ENCODE results near the gene OR2F2. TPM values are rescaled to one million over a fixed set of nuclear protein-coding genes. Genes with fewer than 3 reads are reported as not detected.

OR2F2 gene
- total RNA-seq, 4 donors from 2014 or later = not detected

GRCh38 chr7:143913945-143914615 is 21.0 kb upstream of the OR2F2 start:
- no peak for TF ChIP-seq CTCF (IDR thresholded peaks at IDR 0.05)
- ATAC-seq (ENCODE audit: low FRiP score) = no peak
- no peak for DNase-seq (ENCODE audit: low spot score)

DNA sequence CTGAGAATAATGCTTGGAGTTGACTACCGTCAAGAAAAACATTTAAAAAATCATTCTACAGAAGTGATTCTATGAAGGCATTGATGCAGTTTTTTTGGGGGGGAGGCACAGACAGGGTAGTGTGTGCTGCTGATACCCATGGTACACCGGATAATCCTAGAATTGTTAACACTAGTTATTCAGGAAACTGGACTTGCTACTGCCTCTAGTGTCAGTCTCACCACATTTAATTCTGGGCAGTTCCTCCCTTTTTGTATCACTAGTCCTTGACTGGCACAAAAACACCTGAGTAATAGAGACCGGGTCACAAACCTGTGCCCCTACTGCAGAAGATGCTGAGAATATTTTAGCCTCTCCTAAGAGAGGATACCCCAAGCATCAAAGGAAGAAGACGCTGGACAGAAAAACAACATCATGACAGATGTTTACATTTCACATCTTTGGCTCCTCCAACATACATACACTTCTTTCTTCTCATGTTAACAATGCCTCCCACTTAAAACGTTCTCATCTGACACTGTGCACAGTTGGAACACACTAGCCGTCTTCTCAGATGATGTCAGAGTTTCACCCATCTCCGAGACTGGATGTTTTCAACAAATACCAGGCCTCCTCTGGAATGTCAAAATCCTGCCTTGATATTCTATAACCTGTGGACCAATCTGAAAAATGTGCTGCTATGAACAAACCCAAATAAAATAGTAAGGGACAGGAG is 19.9 kb upstream of the OR2F2 start:
- TF ChIP-seq CTCF (IDR thresholded peaks at IDR 0.05) = no peak
- ATAC-seq (ENCODE audit: low FRiP score) (no peak), DNase-seq (ENCODE audit: low spot score) (no peak)

DNA sequence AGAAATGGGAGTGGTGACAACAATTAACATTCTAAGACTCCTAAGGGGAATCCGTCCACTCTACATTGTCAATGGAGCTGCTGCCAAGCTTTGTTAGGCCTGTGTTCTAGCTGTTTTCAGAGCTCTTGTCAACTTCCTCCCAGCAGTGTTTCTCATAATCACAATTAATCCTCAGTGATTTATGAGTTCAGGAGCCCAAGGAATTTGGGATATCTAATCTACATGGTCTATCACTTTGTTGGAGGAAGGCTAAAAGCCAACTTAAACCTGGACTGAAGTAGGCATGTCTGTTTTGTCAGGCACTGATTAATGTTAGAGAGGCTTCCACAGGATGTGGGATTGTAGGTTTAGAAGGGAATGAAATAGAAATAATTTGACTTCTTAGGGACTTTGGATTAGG is 10.2 kb upstream of the OR2F2 start:
- no peak for DNase-seq (ENCODE audit: low spot score)
- no peak for ATAC-seq (ENCODE audit: low FRiP score)
- TF ChIP-seq CTCF (IDR thresholded peaks at IDR 0.05) = no peak

DNA sequence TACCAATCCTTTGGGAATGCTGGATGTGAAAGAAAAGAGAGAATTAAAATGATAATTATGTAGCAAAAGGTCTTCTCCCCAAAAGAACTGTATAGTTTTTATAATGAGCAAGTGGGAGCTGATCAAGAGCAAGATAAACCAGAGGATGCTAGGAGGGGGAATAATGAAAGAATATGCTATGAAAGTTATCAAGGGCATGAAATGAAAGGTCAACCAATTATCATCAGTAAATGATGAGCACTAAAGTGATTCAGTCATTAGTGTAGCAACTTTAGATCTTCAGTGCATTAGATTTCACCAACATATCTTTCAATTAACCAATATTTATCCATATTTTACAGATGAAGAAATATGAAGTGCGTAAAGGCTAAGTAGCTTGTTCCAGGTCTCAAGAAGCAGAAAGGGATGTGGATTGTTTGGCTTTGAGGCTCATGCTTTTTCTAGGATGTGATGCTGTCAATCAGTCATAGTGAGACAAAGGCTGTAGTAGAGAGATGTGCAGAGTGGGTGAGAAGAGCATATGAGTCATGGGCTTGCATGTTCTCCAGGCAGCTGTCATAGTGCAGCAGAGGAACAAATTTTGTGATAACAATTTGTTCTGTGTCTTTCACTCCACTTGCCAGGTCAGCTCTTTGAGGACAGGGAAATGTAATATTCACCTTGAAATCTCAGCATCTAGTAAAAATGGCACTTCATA is 5.7 kb upstream of the OR2F2 start:
- ATAC-seq (ENCODE audit: low FRiP score) = no peak

GRCh38 chr7:143931739-143932138 is 3.3 kb upstream of the OR2F2 start:
- no peak for TF ChIP-seq CTCF (IDR thresholded peaks at IDR 0.05)
- DNase-seq (ENCODE audit: low spot score) (no peak), ATAC-seq (ENCODE audit: low FRiP score) (no peak)

More for the DNA sequence above, 5.7 kb upstream of the OR2F2 start:
- no peak for TF ChIP-seq CTCF (IDR thresholded peaks at IDR 0.05)
- DNase-seq (ENCODE audit: low spot score) = no peak

DNA sequence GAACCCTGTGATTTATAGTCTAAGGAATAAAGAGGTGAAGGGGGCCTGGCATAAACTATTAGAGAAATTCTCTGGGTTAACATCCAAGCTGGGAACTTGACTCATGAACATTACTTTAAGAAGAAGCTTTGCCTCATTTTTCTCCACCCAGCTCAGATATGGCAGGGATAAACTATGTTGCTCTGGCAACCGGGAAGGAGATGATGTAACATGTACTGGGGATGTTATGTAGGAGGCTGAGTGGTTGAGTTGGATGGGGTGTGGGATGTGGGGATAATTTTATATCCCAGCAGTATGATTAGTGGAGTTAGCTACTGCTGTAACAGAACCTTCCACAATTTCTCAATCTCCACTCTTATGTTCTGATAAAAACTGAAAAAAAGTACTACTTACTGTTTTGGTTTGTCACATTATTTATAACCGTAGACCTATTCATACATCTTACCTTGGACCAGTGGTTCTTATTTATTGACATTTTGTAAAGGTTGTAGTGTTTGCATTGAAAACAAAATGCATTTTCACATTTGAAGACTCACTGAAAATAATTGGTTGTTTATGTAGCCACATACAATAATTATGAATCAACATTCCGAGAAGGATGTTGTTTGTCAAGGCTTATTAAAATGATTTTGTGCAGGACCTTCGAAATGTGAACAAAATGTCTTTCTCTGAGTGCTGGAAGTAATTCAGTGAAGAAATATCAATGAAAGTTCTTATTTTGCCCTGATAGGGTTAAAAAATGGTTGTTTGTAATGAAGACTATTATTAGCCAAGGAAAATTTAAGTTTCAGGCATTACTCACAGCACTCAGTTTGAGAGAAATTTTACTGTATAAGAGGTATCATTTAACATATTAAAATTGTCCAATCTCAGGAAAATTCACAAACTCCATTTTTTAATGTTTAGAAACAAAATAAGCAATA is 1.3 kb downstream of the OR2F2 start:
- DNase-seq (ENCODE audit: low spot score) (no peak), ATAC-seq (ENCODE audit: low FRiP score) (peak; percentile 76)
- TF ChIP-seq CTCF (IDR thresholded peaks at IDR 0.05) = no peak
